Nephron (organoid): ENCODE data around the gene SLC7A4.

Source experiments
- H3K27ac Mint-ChIP-seq, 3 experiments: 2 replicates each; pipeline ENCODE4 v1.8.0; 2020; ENCODE audit warnings: mixed read lengths in 3 of 3, mild to moderate bottlenecking in 2 of 3, moderate library complexity in 1 of 3
- H3K27me3 Mint-ChIP-seq: 2 replicates; pipeline ENCODE4 v1.8.0; 2021; ENCODE audit warnings: low read depth, mild to moderate bottlenecking, moderate library complexity, mixed read lengths
- H3K36me3 Mint-ChIP-seq: 2 replicates; pipeline ENCODE4 v1.8.0; 2020; ENCODE audit warnings: low read depth, mixed read lengths
- H3K4me1 Mint-ChIP-seq: 2 replicates; pipeline ENCODE4 v1.8.0; 2020; ENCODE audit warnings: mixed read lengths
- H3K4me3 Mint-ChIP-seq, 3 experiments: 2 replicates each; pipeline ENCODE4 v1.8.0; 2020; ENCODE audit warnings: mild to moderate bottlenecking in 3 of 3, mixed read lengths in 3 of 3, moderate library complexity in 2 of 3
- H3K9me3 Mint-ChIP-seq: 2 replicates; pipeline ENCODE4 v1.8.0; 2020; ENCODE audit warnings: mixed read lengths
- CTCF ChIP-seq, 3 experiments: fragments of 200-600 bp; sonication (generic); IDR thresholded peaks; one replicate each; pipeline ENCODE4 v1.5.0; 2021; ENCODE audit warnings: antibody characterized with exemption in 3 of 3; ENCODE audit not compliant: unreplicated experiment in 3 of 3

SLC7A4 gene

DNA sequence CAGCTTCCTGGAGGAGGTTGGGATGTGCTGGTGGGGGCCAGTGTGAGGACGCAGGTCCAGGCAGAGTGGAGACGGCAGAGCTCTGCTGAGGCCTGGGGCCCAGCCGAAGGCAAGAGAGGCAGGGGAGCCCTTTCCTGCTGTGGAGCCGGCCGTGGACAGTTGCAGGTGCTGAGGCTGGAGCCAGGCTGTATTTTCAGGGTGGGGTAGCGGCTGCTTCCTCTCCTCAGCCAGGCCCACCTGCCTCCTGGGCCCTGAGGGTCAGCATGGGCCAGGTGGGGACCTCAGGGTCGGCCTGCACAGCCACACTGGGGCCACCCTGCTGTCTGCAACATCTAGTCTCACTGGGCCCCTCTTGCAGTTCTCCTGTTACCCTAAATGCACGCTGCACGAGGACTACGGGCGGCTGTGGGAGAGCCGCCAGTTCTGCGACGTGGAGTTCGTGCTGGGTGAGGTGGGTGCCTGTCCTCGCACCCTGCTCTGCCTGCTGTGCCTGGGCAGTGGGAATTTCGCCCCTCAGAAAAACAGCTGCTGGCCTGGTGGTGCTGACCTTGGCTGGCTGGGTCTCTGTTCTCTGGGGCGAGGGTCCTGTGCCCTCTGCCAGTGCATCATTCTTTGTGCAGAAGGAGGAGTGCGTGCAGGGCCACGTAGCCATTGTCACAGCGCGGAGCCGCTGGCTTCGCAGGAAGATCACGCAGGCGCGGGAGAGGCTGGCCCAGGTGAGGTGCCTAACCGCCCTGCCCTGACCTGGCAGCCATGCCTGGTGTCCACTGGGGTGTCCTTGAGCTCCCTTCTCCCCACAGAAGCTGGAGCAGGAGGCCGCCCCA is 38.8 kb downstream of the SLC7A4 start:
- H3K36me3 Mint-ChIP-seq: peaks cover 9% of the 10 kb centered on the region
- no peaks in the 10 kb centered on the region for H3K9me3 Mint-ChIP-seq
- H3K4me3 Mint-ChIP-seq: no peak overlapping the region
- H3K27me3 Mint-ChIP-seq: no peaks in the 10 kb centered on the region
- H3K27ac Mint-ChIP-seq: no peak overlapping the region
- no peaks in the 10 kb centered on the region for H3K4me1 Mint-ChIP-seq
- no peak for TF ChIP-seq CTCF (IDR thresholded peaks at IDR 0.05; ENCODE audit: unreplicated experiment in 3 of 3)

GRCh38 chr22:20992456-20993303 is 39.7 kb downstream of the SLC7A4 start:
- no peaks in the 10 kb centered on the region for H3K27me3 Mint-ChIP-seq
- TF ChIP-seq CTCF (IDR thresholded peaks at IDR 0.05; ENCODE audit: unreplicated experiment in 3 of 3): no peak
- no peaks in the 10 kb centered on the region for H3K4me1 Mint-ChIP-seq
- H3K9me3 Mint-ChIP-seq: no peaks in the 10 kb centered on the region
- H3K4me3 Mint-ChIP-seq: no peak overlapping the region
- H3K27ac Mint-ChIP-seq: no peak overlapping the region
- peaks cover 11% of the 10 kb centered on the region for H3K36me3 Mint-ChIP-seq

DNA sequence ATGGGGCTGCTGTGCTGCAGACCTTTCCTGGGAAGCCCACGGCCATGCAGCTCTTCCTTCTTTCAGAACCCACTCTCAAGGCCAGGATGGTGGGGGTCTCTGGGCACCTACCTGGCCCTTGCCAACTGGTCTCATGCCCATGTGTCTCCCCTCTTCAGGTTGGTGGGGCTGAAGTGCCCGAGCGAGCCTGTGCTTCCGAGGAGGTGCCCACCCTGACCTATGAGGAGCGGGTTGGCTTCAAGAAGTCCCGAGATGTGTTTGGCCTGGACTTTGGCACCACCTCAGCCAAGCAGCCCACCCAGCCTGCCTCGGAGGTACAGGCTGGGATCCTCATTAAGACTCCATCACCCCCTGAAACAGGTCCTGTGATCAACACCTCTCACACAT is 40.3 kb downstream of the SLC7A4 start:
- H3K27me3 Mint-ChIP-seq: no peaks in the 10 kb centered on the region
- H3K27ac Mint-ChIP-seq: no peak overlapping the region
- no peak for TF ChIP-seq CTCF (IDR thresholded peaks at IDR 0.05; ENCODE audit: unreplicated experiment in 3 of 3)
- no peaks in the 10 kb centered on the region for H3K9me3 Mint-ChIP-seq
- H3K4me1 Mint-ChIP-seq: no peaks in the 10 kb centered on the region
- no peak overlapping the region for H3K4me3 Mint-ChIP-seq
- H3K36me3 Mint-ChIP-seq: peaks cover 13% of the 10 kb centered on the region

DNA sequence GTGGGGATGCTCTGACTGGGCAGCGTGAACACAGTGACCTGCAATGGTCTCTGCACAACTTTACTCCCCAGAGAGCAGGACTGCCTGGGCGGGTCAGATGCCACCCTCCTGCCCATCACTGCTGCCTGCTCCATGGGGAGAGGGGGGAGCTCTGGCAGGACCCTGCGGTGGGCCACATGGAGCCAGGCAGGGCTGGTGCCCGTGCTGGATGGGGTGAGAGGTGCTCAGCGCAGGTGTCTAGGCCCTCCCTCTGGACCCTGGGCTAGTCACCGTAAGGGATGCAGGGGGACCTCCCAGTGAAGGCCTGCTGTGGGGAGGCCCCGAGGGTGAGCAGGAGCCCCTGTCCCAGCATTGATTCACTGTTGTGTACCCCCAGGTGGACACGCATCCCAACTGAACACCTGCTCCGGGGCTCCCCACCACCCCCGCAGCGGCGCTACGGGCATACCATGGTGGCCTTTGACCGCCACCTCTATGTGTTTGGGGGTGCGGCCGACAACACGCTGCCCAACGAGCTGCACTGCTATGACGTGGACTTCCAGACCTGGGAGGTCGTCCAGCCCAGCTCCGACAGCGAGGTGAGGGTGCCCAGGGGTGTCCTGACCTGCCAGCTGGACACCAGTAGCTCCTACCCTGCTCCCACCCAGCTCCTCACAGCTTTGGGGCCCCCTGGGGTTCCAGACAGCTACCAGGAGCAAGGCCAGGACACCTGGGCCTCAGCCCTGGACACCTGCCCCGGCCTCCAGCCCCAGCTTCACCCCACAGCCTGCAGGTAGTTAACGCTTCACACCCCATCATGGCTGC is 40.9 kb downstream of the SLC7A4 start:
- Mint-ChIP-seq H3K4me3 (no peak overlapping the region), H3K9me3 (no peaks in the 10 kb centered on the region), H3K27me3 (no peaks in the 10 kb centered on the region), H3K27ac (no peak overlapping the region), H3K36me3 (peaks cover 15% of the 10 kb centered on the region), H3K4me1 (no peaks in the 10 kb centered on the region)
- no peak for TF ChIP-seq CTCF (IDR thresholded peaks at IDR 0.05; ENCODE audit: unreplicated experiment in 3 of 3)

- Mint-ChIP-seq H3K27ac (no peak overlapping the region), H3K9me3 (no peaks in the 10 kb centered on the region), H3K27me3 (no peaks in the 10 kb centered on the region), H3K36me3 (peaks cover 14% of the 10 kb centered on the region), H3K4me1 (no peaks in the 10 kb centered on the region), H3K4me3 (no peak overlapping the region)
- no peak for TF ChIP-seq CTCF (IDR thresholded peaks at IDR 0.05; ENCODE audit: unreplicated experiment in 3 of 3)
These were observed 41.9 kb downstream of the SLC7A4 start for GRCh38 chr22:20990184-20991180.
